HT-29 (cell line): ENCODE data around the gene NTRK2. TPM values are rescaled to one million over a fixed set of nuclear protein-coding genes. Genes with fewer than 3 reads are reported as not detected.

Experiments used
- DNase-seq: peaks from one replicate; pipeline ENCODE4 v3.0.0-alpha.2; 2015; ENCODE audit warnings: low spot score
- total RNA-seq: library from RNA; depleted of rRNA; stranded (reverse); fragments of >200 nt; shearing (Covaris generic); gene quantifications from 2 replicates; pipeline ENCODE4 v1.2.3, GENCODE V29; 2014

Gene NTRK2
- total RNA-seq, 1 experiment from 2014 or later: not detected

GRCh38 chr9:84971571-84971970, 302.0 kb downstream of the NTRK2 start:
- no peak for DNase-seq

- no peak for DNase-seq
These were observed 304.7 kb downstream of the NTRK2 start for GRCh38 chr9:84974258-84974657.

- DNase-seq: no peak
These were observed 305.3 kb downstream of the NTRK2 start for GRCh38 chr9:84974855-84975254.

GRCh38 chr9:84975926-84976325, 306.4 kb downstream of the NTRK2 start:
- no peak for DNase-seq

- no peak for DNase-seq
These were observed 309.1 kb downstream of the NTRK2 start for GRCh38 chr9:84978661-84979060.

- DNase-seq: no peak
These were observed 314.2 kb downstream of the NTRK2 start for GRCh38 chr9:84983749-84984148.

- no peak for DNase-seq
These were observed 319.1 kb downstream of the NTRK2 start for GRCh38 chr9:84988621-84989020.

GRCh38 chr9:84990416-84990815, 320.9 kb downstream of the NTRK2 start:
- DNase-seq: no peak

- DNase-seq: no peak
These were observed 321.5 kb downstream of the NTRK2 start for GRCh38 chr9:84990850-84991513.

- DNase-seq: no peak
These were observed 322.0 kb downstream of the NTRK2 start for GRCh38 chr9:84991514-84991870.

- no peak for DNase-seq
These were observed 322.9 kb downstream of the NTRK2 start for GRCh38 chr9:84992381-84992780.

- DNase-seq: no peak
These were observed 323.6 kb downstream of the NTRK2 start for GRCh38 chr9:84993105-84993504.

- DNase-seq: no peak
These were observed 326.5 kb downstream of the NTRK2 start for GRCh38 chr9:84996029-84996428.

GRCh38 chr9:84996716-84997115, 327.2 kb downstream of the NTRK2 start:
- no peak for DNase-seq

- no peak for DNase-seq
These were observed 327.9 kb downstream of the NTRK2 start for GRCh38 chr9:84997472-84997871.

GRCh38 chr9:84998639-84999038, 329.1 kb downstream of the NTRK2 start:
- no peak for DNase-seq

GRCh38 chr9:84999788-85000187, 330.3 kb downstream of the NTRK2 start:
- no peak for DNase-seq

- DNase-seq: no peak
These were observed 332.4 kb downstream of the NTRK2 start for GRCh38 chr9:85001925-85002324.

GRCh38 chr9:85004818-85005413, 335.4 kb downstream of the NTRK2 start:
- no peak for DNase-seq

- DNase-seq: no peak
These were observed 338.2 kb downstream of the NTRK2 start for GRCh38 chr9:85007748-85008147.

- DNase-seq: no peak
These were observed 338.7 kb downstream of the NTRK2 start for GRCh38 chr9:85008215-85008614.

- no peak for DNase-seq
These were observed 339.7 kb downstream of the NTRK2 start for GRCh38 chr9:85009251-85009650.

- DNase-seq: peak; percentile 6
These were observed 344.2 kb downstream of the NTRK2 start for GRCh38 chr9:85013703-85014102.

GRCh38 chr9:85014292-85014691, 344.8 kb downstream of the NTRK2 start:
- no peak for DNase-seq
